H1 (cell line): ENCODE results near the gene ZNF132. TPM values are rescaled to one million over a fixed set of nuclear protein-coding genes. Genes with fewer than 3 reads are reported as not detected.

Experiments
- KDM1A ChIP-seq: fragments of 200-600, 300-600 bp; sonication (generic); IDR thresholded peaks from 2 replicates; pipeline ENCODE4 v1.7.1; 2016; ENCODE audit warnings: mild to moderate bottlenecking, low read length, borderline replicate concordance
- RXRA ChIP-seq: IDR thresholded peaks from 2 replicates; pipeline ENCODE4 v1.6.1; 2011; ENCODE audit warnings: low read depth, mild to moderate bottlenecking, low read length, moderate library complexity; ENCODE audit not compliant: insufficient read depth
- polyA plus RNA-seq, 7 experiments: library from polyadenylated mRNA; depleted of rRNA in 3 of 7; stranded (reverse) in 5 of 7; unstranded in 2 of 7; fragments of >200 nt in 5 of 7; fragments of 200-250 nt in 2 of 7; gene quantifications; 1 replicate in 5 of 7; 2 replicates in 1 of 7; 4 replicates in 1 of 7; pipeline versions ENCODE4 v1.2.1 to v1.2.3, GENCODE V29; 2011 to 2013; ENCODE audit warnings: missing spikeins in 2 of 7, mixed read lengths in 2 of 7
- total RNA-seq: library from RNA; stranded (reverse); fragmentation: NEBNext Ultra II Directional; extraction: Animal tissue kit (Norgen Biotek cat#: 25700); gene quantifications from 2 replicates; pipeline ENCODE4 v1.2.1, GENCODE V29; 2021
- TF ChIP-seq, protein P1 (sequence below): fragments of 300-600 bp; sonication (generic); IDR thresholded peaks from 2 replicates; pipeline ENCODE4 v1.7.1; 2012; ENCODE audit warnings: low read length, moderate library complexity, mild to moderate bottlenecking, inconsistent platforms; ENCODE audit not compliant: insufficient replicate concordance
- TF ChIP-seq, protein P2 (sequence below): IDR thresholded peaks from 2 replicates; pipeline ENCODE4 v1.6.1; 2012; ENCODE audit warnings: inconsistent platforms
- TF ChIP-seq, protein P3 (sequence below): IDR thresholded peaks from 2 replicates; pipeline ENCODE4 v1.6.1; 2012; ENCODE audit warnings: inconsistent platforms

ZNF132 gene
- total and polyA plus RNA-seq, 2 of the 8 experiments (the other 6 are each of a cell fraction or from before 2014, with no cell fraction given), result 0.89 to 1.9 TPM

GRCh38 chr19:58396691-58397532, 43.0 kb downstream of the ZNF132 start (continued):
- TF ChIP-seq, protein P1, sequence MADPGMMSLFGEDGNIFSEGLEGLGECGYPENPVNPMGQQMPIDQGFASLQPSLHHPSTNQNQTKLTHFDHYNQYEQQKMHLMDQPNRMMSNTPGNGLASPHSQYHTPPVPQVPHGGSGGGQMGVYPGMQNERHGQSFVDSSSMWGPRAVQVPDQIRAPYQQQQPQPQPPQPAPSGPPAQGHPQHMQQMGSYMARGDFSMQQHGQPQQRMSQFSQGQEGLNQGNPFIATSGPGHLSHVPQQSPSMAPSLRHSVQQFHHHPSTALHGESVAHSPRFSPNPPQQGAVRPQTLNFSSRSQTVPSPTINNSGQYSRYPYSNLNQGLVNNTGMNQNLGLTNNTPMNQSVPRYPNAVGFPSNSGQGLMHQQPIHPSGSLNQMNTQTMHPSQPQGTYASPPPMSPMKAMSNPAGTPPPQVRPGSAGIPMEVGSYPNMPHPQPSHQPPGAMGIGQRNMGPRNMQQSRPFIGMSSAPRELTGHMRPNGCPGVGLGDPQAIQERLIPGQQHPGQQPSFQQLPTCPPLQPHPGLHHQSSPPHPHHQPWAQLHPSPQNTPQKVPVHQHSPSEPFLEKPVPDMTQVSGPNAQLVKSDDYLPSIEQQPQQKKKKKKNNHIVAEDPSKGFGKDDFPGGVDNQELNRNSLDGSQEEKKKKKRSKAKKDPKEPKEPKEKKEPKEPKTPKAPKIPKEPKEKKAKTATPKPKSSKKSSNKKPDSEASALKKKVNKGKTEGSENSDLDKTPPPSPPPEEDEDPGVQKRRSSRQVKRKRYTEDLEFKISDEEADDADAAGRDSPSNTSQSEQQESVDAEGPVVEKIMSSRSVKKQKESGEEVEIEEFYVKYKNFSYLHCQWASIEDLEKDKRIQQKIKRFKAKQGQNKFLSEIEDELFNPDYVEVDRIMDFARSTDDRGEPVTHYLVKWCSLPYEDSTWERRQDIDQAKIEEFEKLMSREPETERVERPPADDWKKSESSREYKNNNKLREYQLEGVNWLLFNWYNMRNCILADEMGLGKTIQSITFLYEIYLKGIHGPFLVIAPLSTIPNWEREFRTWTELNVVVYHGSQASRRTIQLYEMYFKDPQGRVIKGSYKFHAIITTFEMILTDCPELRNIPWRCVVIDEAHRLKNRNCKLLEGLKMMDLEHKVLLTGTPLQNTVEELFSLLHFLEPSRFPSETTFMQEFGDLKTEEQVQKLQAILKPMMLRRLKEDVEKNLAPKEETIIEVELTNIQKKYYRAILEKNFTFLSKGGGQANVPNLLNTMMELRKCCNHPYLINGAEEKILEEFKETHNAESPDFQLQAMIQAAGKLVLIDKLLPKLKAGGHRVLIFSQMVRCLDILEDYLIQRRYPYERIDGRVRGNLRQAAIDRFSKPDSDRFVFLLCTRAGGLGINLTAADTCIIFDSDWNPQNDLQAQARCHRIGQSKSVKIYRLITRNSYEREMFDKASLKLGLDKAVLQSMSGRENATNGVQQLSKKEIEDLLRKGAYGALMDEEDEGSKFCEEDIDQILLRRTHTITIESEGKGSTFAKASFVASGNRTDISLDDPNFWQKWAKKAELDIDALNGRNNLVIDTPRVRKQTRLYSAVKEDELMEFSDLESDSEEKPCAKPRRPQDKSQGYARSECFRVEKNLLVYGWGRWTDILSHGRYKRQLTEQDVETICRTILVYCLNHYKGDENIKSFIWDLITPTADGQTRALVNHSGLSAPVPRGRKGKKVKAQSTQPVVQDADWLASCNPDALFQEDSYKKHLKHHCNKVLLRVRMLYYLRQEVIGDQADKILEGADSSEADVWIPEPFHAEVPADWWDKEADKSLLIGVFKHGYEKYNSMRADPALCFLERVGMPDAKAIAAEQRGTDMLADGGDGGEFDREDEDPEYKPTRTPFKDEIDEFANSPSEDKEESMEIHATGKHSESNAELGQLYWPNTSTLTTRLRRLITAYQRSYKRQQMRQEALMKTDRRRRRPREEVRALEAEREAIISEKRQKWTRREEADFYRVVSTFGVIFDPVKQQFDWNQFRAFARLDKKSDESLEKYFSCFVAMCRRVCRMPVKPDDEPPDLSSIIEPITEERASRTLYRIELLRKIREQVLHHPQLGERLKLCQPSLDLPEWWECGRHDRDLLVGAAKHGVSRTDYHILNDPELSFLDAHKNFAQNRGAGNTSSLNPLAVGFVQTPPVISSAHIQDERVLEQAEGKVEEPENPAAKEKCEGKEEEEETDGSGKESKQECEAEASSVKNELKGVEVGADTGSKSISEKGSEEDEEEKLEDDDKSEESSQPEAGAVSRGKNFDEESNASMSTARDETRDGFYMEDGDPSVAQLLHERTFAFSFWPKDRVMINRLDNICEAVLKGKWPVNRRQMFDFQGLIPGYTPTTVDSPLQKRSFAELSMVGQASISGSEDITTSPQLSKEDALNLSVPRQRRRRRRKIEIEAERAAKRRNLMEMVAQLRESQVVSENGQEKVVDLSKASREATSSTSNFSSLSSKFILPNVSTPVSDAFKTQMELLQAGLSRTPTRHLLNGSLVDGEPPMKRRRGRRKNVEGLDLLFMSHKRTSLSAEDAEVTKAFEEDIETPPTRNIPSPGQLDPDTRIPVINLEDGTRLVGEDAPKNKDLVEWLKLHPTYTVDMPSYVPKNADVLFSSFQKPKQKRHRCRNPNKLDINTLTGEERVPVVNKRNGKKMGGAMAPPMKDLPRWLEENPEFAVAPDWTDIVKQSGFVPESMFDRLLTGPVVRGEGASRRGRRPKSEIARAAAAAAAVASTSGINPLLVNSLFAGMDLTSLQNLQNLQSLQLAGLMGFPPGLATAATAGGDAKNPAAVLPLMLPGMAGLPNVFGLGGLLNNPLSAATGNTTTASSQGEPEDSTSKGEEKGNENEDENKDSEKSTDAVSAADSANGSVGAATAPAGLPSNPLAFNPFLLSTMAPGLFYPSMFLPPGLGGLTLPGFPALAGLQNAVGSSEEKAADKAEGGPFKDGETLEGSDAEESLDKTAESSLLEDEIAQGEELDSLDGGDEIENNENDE, result no peak
- TF ChIP-seq RXRA, result no peak
- TF ChIP-seq, protein P2, sequence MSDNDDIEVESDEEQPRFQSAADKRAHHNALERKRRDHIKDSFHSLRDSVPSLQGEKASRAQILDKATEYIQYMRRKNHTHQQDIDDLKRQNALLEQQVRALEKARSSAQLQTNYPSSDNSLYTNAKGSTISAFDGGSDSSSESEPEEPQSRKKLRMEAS, result peak; percentile 44
- TF ChIP-seq, protein P3, sequence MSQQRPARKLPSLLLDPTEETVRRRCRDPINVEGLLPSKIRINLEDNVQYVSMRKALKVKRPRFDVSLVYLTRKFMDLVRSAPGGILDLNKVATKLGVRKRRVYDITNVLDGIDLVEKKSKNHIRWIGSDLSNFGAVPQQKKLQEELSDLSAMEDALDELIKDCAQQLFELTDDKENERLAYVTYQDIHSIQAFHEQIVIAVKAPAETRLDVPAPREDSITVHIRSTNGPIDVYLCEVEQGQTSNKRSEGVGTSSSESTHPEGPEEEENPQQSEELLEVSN, result peak; percentile 45; the same call in 1 of the 2 replicates
- TF ChIP-seq KDM1A, result no peak
